Measurements from ENCODE around the gene CD93.

The CD93 gene

DNA sequence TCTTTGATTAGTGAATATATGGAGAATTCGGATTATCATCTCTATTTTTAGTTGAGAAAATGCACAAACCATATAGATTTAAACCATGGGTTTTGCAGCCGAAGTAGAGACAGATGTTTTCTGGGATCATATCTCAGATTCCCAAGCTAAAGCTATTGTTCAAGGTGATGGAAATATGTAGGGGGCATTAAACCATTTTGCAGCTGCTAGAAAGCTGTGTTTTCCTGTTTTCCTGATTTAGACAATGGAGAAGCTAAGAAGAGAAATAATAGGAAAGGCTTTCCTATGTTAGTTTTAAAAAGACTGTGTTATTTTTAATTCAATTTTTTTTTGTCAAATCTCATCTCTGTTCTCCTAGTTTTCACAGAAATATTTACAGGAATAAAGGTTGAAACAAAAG is 6.2 kb downstream of the CD93 start:
- no peak for DNase-seq

DNA sequence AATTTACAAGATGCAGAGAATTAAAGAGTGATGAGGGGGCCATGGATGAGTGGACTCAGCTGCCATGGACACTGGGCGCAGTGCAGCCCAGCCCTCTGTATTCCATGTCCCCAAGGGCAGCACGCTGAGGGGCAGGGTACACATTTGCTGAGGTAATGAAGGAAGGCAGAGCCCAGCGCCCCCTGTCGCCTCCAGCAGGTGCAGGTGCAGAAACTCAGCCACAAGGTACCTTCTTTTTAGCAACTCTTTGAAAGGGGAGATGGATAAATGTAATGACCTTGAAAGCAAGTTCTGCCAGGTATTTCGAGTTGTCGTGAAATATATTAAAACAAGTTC is 7.1 kb downstream of the CD93 start:
- DNase-seq: no peak

DNA sequence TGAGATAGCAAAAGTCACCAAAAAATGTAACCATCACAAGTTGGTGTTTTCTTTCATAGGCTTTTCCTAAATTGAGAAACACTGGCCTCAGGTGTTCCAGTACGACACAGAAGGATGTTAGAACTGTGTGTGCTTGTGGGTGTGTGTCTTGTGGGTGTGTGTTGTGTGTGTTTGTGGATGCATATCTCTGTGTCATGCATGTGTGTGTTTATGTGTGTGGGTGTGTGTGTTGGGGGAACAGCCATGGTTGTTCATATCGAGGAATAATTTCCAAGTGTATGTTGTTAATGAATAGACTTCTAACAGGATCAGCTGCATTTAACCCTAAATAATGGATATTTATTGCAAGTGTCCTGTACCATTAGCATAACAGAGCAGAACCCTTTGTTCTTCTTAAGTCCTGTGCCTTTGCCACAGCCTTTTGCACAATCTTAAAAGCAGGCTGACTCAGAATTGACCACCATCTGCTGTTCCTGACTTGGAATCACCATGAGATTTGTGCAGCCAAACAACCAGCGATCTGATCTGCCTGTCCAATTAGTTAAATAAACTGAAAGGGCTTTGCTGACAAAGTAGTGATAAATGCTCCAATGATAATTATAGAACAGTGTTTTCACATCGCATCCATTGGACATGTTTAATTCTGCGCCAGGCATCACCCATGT is 7.6 kb downstream of the CD93 start:
- DNase-seq: no peak

DNA sequence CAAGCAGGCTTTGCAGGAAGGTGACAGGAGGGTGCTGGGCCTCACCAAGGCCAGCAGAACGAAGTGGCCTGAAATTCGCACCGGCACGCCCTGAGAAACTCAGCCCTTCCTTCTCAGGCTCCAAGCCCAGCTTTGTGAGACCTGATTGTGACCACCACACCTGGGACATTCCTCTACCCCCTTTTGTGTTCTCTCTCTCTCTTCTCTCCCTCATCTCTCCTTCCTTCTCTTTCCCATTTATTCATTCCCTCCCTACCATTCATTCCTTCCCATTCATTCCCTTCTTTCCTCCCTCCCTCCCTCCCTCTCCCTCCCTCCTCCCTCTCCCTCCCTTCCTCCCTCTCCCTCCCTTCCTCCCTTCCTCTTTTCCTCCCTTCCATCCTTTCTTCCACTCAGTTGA is 8.8 kb downstream of the CD93 start:
- no peak for DNase-seq

DNA sequence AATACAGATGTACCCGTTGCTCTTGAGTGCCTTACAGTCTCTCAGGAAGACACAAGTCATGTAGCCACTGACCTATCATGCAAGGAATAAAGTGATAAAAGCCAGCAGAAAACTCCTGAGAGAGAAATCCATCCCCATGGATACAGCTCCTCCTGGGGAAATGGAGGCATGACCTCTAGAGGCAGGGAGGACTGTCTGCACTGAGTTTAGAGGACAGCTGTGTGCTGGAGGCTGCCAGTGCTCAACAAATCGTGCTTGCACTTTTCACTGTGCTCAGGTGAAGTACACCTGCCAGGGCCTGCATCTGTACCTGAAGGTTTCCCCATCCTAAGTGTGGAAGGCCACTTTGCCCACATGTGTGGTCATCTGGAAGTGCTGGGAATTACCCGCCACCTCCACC is 12.1 kb downstream of the CD93 start:
- no peak for DNase-seq

DNA sequence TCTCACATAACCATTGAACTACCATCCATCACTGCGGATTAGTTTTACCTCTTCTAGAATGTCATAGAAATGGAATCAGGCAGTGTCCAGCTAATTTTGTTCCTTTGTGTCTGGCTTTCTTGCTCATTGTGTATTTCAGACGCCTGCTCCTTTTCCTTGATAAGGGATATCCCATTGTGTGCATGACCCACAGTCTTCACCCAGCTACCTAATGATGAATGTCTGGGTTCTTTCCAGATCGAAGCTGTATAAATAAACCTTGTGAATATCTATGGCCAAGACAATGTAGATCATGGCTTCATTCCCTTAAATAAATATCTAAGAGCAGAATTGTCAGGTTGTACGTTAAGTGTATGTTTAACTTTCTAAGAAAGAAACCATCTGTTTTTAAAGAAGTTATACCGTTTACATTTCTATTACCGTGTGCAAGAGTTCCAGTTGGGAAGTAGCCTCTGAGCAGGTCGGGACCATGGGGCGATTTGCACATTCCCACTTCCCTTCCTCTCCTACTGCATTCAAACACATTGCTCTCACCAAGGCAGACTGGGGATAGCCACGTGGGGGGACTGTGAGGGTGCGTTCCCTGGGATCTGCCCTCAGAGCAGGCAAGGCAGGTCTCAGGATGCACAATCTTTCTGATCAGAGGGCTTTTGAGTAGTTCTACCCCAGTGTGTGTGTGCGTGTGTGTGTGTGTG is 13.1 kb downstream of the CD93 start:
- no peak for DNase-seq

DNA sequence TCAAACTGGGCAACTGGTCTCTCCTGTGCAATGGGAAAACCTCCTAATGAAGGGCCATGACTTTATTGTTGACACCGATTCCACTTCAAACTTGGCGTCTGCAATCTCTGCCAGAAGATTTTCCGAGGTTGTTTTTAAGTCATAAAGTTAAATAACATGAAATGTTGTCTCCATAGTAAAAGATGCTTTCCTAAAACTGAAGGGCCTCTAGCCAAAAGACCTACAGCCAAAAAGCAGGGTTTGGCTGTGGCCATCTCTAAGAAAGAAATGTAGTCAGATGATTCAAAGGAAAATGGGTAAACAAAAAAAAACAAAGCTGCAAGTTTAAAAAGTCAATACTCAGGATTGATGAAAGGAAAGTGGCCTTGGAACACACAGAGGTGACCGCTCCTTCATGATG is 14.1 kb downstream of the CD93 start:
- no peak for DNase-seq

DNA sequence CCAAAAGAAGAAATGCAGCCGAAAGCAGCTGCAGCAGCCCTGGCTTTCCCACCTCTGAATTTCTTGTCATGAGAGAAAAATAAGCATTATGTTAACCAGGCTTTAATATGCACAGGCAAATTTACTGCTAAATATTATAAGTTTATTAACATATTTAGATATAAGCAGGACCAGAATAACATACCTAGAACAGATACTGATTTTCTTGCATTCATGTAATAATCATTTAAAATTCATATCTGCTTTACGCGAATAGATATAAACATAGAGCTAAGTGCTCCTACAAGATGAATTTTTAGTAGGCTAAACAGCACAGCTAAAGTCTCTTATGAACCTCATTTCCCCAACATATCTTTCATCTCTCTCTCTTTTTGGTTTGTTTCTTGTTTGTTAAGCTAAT is 14.7 kb downstream of the CD93 start:
- DNase-seq: no peak

DNA sequence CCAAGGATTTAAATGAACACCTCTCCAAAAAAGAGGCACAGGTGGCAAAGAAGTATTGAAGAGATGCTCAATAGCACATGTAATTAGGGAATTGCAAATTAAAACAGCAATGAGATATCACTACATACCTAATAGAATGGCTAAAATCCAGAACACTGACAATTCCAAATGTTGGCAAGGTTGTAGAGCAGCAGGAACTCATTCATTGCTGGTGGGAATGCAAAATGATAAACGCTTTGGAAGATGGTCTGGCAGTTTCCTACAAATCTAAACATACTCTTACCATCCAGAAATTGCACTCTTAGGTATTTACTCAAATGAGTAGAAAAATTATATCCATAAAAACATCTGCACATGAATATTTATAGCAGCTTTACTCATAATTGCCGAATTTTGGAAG is 17.0 kb downstream of the CD93 start:
- no peak for DNase-seq

DNA sequence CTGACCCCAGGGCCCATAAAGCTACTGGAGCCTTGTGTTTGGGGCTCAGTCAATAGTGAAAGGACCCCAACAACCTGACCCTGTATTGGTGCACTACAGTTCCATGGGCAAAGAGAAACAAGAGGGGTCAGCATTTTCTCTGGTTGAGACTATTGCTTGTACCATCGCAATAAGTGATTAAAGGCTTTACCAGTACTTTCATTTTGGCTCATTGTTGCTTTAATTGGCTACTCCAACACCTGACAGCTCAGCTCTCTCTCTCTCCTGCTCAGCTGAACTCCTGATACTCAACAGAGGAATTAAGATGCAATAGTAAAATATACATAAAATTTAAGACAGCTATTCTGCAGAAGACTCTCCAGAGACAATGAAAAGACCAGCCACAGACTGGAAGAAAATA is 17.8 kb downstream of the CD93 start:
- DNase-seq: no peak

DNA sequence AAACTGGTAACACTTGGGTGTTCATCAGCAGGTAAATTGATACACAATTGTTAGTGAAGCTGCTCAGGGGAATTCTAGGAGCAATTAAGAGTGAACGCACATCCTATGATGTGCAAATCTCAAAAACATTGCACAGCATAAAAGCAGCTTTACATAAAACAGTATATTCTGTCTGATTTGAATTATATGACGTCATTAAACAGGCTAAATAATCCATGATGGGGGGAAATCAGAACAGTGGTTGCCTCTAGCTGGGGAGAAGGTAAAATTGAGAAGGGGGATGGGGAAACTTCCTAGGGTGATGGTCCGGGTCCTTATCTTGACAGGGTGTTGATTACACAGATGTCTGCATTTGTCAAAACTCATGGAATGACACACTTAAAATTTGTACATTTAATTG is 19.4 kb downstream of the CD93 start:
- DNase-seq: no peak

DNA sequence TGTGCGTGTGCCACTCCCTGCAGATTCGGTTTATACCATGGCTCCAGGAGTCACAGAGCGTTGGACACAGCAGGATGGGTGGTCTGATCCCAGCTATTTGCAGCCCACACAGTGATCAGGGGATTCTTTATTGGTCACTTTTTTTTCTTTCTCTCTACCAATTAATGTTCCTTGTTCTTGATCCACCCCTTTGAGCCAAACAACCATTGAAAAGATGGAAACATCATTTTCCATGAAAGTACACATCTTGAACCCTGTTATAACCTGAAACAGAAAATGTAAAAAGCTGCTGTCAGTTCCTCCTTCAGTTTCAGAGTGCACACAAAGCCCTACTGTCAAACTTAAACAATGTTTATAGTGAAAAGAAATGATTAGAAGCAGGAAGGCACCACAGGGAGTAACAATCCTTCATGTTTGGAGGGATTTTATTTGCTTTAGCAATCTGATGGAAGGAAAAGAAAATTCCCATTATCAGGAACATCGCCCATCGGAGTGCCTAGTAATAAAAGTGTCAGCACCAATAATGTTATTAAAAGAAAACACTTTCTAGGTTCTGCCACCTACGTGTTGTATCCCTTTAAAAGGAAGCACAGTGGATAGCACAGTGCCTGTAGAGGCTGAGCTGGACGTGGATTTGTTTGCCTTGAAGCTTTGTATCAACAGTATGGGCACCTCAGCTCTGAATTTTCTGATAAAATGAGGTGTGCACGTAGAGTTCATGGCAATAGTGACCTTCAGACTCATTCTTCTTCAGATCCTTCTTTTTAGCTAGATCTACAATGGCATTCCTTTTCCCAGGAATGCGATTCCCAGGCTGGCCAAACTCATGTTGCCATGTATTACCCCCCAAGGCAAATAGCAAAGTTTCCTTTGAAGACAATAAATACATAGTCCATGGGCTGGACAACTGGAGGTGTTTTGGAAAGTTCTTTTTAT is 20.6 kb downstream of the CD93 start:
- no peak for DNase-seq

DNA sequence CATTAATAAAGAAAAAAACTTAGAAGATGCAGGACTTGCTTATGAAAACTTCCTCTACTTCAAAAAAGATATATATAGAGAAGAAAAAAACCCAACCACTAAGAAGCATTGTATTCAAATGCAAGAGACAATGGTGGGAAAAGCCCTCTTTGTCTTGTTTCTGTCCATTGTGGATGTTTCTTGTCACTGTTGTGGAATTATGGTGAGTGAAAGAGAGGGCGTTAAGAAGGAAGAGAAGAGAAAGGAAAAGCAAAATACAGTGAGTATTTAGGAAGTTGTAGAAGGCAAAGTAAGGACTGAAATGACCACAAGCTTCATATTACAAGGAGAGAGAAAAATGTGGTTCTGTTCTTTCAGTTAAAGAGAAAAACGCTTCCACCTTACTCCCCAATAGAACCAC is 22.5 kb downstream of the CD93 start:
- no peak for DNase-seq

DNA sequence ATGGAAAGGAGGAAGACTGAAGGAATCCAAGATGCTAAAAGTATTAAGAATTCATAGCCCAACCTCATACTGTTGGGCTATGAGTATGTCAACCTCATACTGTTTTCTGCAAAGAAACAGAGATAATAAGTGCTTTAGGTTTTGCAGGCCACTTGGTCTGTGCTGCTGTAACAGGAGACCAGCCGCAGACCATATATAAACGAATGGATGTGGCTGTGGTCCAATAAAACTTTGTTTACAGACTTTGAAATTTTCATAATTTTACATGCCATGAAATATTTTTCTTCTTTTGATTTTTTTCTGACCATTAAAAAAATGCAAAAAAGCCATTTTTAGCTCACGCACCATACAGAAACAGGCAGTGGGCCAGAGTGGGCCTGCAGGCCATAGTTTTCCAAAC is 23.0 kb downstream of the CD93 start:
- no peak for DNase-seq

DNA sequence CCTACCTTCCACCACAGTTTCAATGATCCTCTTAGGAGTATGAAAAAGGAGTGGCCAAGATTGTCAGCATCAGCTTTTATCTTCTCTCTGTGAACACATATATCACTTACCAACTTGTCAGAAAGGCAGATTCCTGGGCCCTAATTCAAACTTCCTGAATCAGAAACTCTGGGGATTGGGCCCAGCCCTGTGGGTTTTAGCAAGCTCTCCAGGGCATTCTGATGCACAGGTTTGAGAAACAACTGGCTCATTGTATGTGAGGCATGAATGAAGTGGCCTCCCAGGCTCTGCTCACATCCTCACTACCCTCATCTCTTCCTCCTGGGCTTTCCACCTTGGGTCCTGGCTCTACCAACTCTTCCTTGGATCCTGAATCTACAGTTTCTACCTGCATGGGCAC is 23.5 kb downstream of the CD93 start:
- no peak for DNase-seq

DNA sequence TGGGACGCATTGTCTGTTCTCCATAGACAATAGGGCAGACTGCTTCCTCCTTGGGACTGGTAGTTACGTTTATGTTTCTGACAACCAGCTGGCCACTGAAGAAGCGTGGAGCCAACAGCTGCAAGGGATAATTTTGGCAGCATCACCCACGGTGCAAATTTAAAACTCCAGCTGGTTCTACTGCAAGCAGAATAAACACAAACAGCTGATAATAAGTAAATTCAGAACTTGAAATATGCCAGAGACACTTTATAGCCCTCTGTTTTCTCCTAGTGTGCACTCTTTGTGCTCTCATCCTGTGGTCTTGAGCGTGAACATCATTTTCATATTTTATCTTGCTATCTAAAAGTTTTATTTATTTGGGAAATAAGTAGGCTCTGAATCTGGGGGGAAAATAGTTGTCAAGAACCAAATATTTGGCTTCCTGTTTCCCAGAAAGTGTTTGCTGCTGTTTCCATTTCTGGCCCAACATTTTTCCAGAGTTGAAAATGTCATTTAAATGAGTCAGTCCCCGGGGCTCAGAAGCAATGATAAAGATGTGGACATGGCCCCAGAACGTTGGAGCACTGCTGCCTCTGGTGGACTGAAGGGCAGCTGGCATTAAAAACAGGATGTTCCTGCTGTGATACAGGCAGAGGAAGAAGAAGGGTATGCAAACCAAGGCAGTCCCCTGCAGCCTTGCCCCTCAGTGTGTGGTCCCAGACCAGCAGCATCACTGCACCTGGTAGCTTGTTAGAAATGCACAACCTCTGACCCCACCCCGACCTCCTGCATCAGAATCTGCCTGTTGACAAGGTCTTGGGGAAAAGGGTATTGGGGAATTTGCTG is 24.2 kb downstream of the CD93 start:
- DNase-seq: no peak

DNA sequence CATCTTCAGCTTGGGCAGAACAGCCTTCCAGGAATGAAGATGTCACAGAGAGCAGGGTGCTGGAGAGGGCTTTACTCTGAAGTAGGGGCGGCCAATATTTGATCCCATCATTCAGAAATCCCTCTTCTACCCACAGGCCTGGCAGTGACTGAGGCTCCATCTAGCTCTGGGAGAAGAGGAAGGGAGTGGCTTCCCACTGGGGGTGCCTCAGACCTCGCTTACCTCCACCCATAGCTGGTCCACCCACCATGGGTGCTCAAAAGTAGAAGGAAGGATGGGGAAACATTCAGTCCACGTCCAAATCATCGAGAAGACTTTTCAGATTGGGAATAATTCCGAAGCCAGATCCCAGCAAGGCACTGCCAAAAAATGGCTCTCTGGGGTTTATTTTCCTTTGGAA is 24.9 kb downstream of the CD93 start:
- DNase-seq: no peak

DNA sequence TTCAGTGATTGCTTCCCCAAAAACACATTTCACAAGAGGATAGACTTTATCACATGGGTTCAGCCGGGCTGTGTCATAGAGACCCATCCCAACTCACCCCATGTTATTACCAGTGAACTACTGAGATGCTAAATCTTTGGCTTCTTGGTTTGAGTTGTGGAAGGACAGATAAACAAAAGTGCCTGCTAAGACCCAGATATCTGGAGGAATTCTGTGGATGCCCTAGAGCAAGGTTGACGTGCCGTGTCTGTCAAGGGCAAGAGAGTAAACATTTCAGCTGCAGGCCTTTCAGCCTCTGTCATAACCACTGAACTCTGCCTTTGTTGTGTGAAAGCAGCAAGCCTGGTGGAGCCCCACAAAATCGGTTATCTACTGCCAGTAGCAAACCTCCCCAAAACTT is 25.5 kb downstream of the CD93 start:
- DNase-seq: no peak

DNA sequence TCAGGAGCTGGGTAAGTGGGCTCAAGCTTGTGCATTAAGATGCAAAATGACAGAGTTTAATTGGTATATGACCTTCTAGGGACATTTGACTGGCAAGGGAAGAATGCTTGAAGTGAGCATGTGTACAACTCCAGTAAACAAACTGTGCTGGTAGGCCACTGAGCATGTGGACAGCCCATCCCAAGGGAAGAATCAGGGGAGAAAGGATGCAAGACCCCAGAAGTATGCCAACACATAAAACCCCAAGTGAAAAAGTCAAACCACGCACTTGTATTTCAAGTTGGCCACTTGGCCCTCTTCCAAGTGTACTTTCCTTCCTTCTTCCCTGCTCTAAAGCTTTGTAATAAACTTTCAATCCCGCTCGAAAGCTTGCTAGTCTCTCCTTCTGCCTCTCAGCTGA is 26.3 kb downstream of the CD93 start:
- no peak for DNase-seq

DNA sequence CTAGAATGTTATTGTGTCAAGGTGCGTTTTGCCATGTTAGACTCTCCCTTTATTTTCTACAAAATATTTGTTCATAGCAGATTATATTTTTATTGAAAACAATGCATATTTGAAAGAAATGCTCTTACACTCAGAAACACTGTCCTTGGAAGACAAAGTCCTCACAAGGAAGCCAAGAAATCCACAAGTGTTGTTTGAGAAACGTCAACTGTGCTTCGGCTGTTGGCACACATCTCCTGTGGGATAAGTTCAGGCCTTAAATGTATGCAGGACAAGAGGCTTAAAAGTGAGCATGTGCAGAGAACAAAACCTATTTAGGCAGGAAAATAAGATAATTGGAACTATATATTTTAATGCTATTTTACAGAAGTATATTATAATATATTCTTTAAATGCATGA is 27.1 kb downstream of the CD93 start:
- DNase-seq: no peak

DNA sequence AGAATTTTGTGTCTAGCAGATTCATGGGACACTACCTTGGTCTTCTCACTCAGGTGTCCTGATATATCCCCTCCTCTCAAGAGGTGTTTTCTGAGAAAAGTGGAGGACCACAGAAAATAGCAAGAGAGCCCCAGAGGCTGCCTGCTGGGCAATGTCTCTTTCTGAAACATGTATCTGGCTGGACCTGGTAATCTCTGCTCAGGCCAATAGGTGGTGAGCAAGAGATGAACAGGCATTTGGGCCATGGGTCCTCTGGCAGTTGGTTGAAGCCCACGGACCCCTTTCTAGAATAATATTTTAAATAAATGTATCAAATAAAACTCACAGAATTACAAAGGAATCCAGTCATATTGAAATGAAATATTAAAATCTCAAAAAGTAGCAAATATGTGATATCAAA is 27.9 kb downstream of the CD93 start:
- DNase-seq: no peak

DNA sequence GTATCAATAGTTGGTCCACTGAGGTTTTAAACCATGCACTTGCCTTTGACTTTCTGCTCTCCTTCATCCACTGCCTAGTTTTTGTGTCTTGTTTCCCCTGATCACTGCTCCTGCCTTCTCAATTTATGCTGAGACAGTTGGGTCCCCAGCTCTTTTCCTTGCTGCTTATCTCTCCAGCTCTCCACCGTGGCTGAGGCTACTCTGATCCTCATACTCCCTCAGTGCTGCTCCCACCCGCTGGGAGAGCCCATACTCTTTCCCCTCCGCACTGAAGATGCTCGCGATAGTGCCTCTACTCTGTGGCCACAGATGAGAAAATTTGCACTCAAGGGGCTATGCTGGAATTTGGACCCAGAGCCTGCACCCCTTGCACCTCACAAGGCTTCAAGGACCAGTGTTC is 33.2 kb downstream of the CD93 start:
- no peak for DNase-seq
